HPDE6-E6E7 (cell line): Measurements from ENCODE around the gene ZDHHC14.
A peak's percentile ranks its signal among the peaks of the same experiment; 100 is the strongest.
"Not testable (repeated sequence)": the region's sequence is repeated elsewhere in the genome, so short reads cannot be mapped to it uniquely, and the experiment has no call there.

ENCODE experiments used
- DNase-seq: peaks from one replicate; pipeline ENCODE4 v3.0.0; 2011; ENCODE audit warnings: missing footprints; ENCODE audit errors: extremely low spot score

Gene ZDHHC14

DNA sequence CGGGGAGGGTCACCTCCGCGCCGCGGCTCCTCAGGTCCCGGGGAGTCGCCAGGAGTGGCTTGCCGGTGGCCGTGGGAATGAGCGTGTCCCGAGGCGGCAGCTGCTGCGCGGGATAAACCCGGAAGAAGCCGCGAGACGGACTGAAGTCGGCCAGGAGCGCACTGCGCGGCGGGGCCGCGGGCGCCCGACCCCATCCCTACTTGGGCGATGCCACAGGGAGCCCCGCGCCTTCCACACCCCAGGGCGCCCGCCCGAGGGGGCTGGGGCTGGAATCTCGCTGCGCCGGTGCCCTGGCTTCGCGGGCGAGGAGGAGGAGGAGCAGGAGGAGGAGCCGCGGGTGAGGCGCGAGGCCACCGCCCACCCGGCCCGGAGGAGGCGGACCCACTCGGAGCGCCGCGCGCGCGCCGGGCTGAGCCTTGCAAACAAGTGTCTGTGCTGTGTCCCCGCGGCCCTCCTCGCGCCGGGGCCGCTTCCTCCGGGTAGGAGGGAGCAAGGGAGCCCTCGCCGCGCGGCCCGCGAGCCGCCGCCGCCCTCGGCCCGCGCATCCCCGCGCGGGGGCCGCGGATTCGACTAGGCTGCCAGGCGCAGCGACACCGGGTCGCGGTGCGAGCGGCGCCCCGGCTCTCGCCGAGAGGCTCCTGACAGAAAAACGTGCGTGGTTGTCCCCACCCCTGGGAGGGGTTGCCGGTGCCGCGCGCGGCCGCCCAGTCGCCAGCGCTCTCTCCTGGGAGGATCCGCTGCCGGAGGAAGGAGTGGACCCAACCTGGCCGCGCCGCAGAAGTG, at the start of gene ZDHHC14:
Gene ZDHHC14, plus strand, starts transcription at position 412 of the 783 bp plus-strand sequence.
- peak; percentile 59 for DNase-seq

DNA sequence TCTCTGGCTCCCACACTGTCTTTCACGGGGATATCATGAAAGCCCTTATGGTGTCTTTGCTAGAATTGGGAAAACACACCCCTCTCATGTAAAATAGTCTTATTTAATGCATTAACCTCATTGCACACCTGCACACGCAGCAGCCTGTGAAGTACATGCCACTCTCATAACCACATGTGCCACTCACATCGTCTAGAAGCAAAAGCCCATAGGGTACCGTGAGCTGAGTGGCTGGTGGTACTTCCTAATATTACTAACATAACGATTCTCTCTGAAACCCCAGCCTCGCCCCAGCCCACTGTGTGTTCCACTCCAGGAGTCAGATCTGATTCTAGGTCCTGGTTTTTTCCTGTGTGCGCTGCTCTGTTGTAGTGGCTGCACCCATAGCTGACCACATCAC, 48.2 kb upstream of the ZDHHC14 start:
- no peak for DNase-seq

DNA sequence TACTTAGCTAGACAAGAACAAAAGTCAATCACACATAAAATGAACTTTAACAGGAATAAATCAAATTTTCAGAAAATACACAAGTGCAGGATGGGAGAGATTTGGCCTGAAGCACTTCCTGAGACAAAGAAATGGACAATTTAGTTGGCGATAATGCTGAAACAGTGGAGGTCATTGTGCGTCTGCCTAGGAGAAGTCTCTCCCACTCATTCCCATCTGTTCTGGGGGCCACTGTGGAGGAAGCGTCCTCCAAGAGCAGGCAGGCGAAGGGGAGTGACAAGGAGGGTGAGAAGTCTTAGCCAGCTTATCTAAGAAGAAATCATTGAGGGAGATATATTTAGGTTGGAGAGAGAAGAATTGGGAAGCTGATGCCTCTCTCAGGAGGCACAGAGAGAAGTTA, 47.5 kb upstream of the ZDHHC14 start:
- no peak for DNase-seq

DNA sequence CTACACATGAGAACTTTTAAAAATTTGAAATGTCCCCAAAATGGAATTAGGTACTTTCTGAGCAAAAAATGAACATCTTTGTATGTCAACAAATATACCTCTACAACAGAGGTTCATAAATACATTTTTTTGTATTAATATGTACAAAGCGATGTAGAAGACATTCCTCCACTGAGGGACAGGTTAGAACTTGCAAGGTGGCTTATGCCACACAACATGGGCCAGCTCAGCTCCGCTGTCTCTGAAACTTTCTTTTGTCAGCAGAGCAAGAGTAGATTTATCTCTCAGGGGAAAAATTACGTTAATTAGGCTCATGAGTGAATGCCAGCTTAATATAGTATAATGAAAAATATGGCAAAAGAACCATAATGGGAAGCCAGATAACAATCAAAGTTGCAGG, 47.0 kb upstream of the ZDHHC14 start:
- no peak for DNase-seq

DNA sequence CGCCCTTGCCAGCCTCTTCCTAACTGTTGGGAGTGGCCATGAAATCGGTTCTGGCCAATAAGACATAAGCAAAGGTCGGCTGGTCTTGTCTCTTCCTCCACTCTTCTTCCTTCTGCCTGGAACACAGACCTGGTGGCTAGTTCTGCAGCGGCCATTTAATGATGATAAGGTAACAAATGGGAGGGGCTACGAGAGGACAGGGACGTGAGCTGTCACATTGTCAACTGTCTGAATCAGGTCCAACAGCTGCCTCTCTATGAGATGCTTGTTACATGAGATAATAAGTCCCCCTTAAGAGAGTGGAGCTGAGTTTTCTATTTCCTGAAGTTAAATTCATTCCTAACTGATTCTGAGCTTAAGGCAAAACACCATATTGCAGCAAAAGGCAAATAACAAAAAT, 45.2 kb upstream of the ZDHHC14 start:
- DNase-seq: no peak

DNA sequence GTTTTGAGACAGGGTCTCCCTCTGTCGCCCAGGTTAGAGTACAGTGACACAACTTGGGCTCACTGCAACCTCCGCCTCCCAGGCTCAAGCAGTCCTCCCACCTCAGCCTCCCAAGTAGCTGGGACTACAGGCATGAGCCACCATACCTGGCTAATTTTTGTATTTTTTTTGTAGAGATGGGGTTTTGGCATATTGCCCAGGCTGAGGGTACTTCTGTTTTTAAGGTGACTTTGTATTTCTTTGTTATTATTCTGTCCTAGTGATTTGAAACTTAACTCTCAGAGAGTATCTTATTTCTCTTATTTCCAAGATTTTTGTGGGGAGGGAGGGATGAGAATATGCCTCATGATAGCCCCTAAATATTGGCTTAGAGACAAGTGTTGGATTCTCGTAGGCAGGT, 43.7 kb upstream of the ZDHHC14 start:
- DNase-seq: not testable (repeated sequence)

DNA sequence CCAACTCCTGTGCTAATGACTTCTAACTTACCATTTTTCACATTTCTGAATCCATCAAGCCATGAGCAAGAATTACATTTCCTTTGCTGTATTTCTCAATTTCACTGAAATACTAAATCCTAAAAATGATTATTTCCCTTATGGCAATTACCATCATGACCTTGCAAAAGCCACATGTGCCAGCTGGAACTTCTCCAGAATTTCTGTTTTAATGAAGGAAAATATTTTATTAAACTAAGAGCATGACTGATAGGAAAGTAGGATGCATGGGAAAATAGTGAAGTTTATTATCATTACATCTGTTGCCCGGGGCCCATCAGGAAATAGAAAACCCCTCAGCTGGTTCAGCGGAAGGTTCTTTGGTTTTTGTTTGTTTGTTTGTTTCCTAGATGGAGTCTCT, 43.2 kb upstream of the ZDHHC14 start:
- DNase-seq: no peak

DNA sequence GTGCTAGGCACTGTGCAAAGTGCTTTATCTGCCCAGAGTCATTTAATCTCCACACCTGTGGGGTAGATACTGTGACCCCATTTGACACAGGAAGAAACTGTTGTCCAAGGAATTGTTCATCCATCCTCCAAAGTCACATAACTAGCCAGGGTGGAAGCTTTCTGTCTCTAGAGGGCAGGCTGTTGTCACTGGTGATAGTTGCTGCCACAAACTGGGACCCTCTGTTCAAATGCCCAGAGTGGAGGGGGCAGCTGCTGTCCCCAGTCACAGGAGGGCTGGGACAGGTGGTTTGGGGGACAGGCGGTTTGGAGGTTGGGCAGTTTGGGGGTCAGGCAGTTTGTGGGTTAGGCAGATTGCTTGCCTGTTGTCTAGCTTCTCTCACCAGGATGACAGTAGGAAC, 41.6 kb upstream of the ZDHHC14 start:
- DNase-seq: no peak

DNA sequence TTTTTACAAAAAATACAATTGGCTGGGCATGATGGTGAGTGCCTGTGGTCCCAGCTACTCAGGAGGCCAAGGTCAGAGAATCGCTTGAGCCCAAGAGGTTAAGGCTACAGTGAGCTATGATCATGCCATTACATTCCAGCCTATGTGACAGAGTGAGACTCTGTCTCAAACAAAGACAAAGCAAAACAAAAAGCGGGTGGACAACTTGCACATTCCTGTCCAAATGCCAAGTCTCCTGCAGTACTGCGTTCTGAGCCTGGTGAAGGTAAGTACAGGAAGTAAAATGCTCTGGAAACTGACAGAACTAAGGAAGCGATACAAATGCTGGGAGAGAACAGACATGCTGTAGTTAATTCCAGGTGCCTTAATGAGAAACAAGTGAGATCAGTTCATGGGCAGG, 37.3 kb upstream of the ZDHHC14 start:
- DNase-seq: no peak

DNA sequence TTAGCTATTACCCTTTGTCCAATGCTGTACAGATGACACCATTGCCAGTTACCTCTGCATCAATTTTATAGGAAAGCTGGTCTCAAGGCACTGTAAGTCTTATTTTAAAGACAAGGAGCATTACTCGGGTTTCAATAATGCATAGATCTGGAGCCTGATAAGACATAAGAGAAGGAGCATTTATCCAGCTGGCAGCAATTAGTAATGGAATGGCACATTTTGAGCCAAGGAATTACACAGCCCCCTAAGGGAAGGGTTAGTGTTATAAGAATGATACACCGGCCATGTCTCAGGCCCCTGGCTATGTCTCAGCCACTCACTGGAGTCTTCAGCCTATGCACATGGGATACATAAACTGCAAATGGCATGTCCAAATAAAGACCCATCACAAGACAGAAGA, 34.6 kb upstream of the ZDHHC14 start:
- DNase-seq: no peak

DNA sequence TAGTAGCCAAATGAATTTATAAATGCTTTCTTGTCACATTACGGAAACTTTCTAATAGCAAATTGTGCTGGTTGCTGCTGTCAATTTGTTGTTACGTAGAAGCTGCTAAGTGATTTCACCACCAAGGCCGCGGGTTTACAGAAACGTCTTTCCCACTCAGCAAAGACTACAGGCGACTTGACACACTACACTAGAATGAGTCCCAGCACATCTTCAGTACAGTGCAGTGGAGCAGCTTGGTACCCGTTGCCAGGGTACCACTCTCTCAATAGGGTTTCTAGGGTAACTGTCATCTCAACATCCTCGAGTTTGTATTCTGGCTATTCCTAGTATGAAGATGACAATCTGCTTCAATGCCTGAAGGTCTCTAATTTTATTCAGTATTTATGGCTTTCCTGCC, 22.7 kb upstream of the ZDHHC14 start:
- DNase-seq: no peak

DNA sequence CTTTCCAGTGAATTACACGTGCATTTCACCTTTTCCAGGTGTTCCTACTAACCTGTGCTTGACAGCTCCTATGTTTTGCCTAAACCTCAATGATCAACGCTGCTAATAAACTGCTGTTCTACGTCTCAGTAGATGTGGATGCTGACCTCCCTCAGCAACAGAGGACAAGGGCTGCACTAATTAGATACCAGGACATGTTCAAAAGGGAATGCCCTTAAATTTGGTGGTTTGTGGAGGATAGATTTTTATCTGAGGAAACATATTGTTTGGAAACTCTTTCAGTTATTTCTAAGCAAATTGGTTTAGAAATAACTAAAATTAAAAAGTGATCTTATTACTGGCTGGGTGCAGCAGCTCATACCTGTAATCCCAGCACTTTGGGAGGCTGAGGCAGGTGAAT, 19.1 kb upstream of the ZDHHC14 start:
- DNase-seq: no peak

DNA sequence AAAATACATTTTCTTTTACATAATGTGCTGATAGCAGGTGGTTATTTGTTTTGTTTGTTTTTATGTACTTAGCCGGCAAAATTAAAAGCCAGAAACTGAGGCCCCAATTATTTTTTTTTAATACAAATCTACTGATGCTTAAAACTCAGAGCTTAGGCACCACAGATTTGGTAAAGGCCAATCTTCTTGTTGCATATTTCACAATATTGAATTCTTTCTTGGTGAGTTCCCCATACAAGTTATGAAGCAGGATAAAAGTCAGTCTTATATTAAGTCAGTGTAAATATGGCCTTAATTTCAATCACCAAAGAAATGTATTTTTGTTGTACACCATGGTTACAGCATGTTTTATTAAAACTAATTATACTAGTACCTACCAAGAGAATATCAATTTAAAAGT, 16.3 kb upstream of the ZDHHC14 start:
- no peak for DNase-seq

DNA sequence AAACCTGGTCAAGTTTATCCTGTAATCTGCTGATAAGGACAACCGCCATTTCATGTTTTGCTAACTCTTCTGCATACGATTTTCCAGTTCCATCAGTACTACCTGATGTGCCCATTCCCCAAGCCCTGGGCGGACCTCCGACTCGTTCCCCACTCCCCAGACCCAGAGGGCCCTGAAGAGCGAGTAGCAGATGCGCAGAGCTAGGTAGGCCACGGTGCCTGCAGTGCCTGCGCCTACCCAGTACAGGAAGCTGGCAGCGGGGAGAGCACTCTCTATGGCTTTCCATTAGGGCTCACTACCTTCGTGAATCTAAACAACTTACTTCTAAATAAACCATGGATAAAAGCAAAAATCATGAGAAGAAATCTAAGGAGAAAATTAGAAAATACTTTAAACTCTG, 14.3 kb upstream of the ZDHHC14 start:
- DNase-seq: no peak

DNA sequence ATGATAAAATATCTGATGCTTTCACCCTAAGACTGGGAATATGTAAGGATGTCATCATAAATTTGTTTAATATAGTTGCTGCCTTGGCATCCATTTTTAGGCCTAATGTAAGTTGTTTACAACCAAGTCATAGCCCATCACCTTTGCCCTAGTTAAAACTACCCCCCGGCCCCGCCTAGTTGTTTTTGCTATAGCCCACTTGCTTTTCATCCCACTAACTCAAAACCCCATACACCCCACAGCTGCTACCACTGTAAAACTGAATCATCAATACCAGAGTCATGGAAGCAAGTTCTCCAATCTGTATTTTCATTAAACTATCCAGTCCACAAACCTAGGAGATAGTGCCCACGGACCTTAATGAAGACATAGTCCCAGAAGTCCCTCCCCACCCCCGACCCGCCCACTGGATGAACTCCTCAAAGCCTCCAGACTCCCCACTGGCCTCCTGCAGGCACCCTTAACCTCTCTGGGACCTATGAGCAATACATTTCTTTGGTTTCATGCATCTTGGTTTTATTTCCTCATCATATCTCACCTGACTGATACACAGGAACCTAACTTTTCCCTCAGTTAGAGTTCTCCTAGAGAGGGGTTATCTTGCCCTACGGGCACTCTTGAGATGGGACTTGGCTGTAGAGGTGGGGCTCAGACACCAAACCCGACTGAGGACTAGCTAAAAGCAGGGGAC, 12.5 kb upstream of the ZDHHC14 start:
- DNase-seq: no peak

DNA sequence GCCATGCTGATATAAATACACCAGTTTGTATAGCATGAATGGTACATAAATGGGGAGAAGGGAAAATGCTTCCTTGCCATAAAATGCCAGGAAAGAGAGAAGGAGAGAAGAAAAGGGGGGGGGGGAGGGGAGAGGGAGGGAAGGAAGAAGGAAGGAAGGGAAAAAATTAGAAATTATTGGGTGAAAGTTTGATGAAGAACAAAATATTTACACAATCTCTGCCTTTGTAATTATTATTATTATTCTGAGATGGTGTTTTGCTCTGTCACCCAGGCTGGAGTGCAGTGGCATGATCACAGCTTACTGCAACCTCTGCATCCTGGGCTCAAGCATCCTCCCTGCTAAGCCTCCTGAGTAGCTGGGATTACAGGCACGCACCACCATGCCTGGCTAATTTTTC, 10.2 kb upstream of the ZDHHC14 start:
- DNase-seq: no peak

DNA sequence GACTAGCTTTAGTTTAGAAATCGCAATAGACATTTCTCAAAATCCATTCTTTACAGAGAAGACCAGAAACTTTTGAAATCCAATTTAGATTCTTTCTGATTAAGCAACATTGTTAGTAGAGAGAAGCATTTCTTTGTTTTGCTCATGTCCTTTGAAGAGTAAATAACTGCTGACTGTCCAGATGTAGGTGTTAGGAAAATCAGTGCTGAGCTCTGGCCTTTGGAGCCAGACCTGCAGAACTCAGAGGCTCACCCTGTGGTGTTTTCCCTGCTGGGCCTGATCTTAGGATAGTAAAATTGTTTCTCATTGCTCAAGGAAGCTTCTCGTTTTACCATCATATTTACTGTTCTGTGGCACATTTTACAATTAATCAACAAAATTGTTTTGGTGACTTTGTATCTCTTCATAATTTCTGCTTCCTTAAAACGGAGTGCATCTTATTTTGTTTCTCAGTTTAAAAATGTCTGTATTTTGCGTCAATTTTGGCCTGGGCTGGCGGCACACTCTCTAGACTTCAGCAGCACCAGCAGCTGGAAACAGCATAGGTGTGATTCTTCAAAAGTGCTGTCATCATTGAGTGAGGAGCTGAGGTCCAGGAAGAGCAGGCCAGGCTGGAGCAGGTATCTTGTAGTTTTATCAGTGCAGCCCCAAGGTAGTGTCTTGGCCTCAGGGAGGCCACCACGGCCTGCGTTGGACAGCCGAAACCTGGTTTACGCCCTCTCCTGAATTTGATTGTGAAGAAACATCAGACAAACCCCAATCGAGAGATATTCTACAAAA, 8.3 kb upstream of the ZDHHC14 start:
- DNase-seq: no peak

DNA sequence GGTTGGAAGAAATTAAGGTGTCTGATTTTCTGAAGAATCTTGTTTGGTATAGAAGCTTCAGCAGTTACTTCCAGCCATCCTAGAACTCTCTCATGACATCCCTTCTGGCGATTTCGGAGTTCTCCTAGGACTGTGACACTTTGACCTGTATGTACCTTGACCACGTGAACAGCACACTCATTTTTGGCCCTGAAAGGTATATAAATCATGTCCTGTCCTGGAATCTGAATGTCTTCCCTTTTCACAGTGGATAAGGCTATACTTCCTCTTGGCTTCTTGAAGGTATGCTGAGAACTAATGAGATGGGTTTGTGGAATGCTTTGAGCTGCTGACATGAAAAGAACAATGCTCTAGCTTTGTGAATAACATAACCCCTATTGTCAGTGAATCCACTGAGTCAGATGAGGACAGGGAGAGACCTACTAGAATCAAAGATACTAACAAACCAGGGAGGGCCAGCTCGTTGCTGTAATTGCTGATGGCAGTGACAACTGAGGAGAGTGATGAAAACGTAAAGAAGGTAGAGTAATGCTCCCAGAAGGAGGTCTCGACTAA, 6.0 kb upstream of the ZDHHC14 start:
- DNase-seq: no peak

DNA sequence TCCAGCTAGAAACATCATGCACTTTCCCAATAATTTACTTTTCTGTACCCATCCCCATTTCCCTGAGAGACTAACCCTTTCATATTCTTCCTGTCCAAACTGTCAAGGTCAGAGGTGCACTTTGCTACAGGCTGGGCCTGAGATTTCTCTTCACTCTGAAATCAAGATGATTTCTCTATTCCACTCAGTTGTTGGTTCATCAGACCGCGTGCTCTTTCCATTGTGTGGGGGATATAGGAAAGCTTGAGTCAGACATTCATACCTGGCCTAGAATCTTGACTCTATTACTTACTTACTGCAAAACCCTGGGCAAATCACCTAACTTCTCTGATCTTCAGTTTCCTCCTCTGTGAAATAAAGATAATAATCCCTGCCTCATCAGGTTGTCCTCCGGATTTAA, 4.7 kb upstream of the ZDHHC14 start:
- DNase-seq: no peak

DNA sequence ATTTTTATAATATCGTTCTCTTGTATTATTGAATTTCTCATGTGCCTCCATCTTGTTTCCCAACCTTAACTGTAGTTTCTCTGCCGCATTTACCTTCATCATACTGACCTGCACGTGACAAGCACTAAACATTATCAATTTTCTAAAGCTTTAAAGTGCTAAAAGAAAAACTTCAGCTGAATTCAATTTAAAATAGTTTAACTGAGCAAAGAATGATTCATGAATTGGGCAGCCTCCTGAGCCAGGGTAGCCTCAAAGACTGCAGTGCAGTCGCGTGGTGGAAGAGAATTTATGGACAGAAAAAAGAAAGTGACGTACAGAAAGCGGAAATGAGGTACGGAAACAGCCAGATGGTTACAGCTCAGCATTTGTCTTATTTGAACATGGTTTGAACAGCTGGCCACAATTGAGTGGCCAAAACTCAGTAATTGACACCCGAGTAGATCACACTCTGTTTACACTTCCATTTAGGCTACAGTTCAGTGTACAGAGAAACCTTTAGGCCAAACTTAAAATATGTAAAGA, 4.2 kb upstream of the ZDHHC14 start:
- no peak for DNase-seq

DNA sequence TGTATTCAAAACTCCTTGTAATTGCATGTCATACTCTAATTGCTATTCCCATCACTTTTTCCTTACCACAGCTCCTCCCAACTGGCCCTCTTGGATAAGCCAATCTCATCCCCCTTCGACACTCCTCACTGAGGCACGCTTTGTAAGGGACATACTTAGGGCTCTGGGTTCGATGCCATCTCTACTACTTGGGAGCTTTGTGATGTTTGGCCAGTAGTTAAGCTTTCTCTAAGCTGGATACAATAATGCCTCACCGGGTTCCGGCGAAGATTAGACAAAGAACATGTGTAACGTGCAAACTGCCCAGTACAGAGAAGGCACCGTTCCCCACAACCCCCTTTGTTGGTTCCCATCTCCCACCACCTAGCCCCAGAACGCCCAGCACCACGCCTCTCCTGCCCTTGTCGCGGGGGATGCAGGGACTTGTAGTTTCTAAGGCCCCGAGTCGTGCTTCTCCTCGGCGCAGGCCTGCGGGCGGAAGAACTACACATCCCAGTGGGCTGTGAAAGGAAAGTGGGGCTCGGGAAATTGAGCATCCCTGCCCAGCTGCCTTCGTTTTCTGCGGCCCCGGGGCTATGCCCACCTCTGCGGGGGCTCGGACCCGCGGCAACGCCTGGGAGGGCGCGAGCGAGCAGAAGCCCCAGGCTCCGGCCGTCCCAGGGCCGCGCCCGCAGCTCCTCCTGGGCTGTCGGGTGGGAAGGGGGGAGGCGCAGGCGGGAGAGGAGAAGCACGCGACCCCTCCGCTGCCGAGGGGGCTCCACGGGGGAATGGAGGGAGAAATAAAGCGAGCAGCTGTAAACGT, 1.1 kb upstream of the ZDHHC14 start:
- peak; percentile 86 for DNase-seq

DNA sequence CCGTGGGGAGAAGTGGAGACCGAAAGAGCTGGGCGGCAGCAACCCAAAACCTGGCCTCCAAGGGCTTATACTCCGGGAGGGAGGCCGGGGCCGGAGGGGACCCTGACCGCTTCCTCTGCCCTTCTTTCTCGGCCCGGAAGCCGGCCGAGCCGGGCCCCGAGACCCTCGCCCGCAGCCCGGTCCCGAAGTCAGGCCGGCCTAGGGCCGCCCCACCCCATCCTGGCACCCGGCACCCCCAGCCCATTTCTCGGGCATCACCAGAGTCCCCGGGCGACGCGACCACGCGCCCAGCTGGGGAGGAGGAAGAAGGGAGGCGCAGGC, 572 bp upstream of the ZDHHC14 start:
- DNase-seq: peak; percentile 19
